ENCODE data around the gene CNIH3. TPM values are rescaled to one million over a fixed set of nuclear protein-coding genes. Genes with fewer than 3 reads are reported as not detected.

The CNIH3 gene
- polyA plus RNA-seq, 1 donor (not counting 4 experiments of a cell fraction or from before 2014, with no cell fraction given): 0.81 TPM

- FAIRE-seq: peak; percentile 77
- Histone ChIP-seq H4K20me1 (ENCODE audit: control insufficient read depth, extremely low read depth, insufficient read depth, low read length) (no peaks in the 10 kb centered on the region), H3K79me2 (ENCODE audit: control insufficient read depth, insufficient read depth, low read length) (no peaks in the 10 kb centered on the region), H3K4me1 (ENCODE audit: control insufficient read depth, extremely low read depth, insufficient read depth, low read length) (peaks cover 11% of the 10 kb centered on the region), H3K9me3 (ENCODE audit: control insufficient read depth, low read depth, low read length) (no peaks in the 10 kb centered on the region), H3K27me3 (ENCODE audit: control insufficient read depth, extremely low read depth, insufficient read depth, low read length) (no peaks in the 10 kb centered on the region), H3K4me3 (ENCODE audit: control insufficient read depth in 2 of 3, extremely low read depth in 1 of 3, insufficient read depth in 2 of 3, low read depth in 1 of 3, low read length in 3 of 3) (no peak overlapping the region), H3K27ac (ENCODE audit: control insufficient read depth, insufficient read depth, low read length) (no peak overlapping the region), H2AFZ (ENCODE audit: control insufficient read depth, low read length) (no peak overlapping the region), H3K9ac (ENCODE audit: control insufficient read depth, extremely low read depth, insufficient read depth, low read length) (no peak overlapping the region), H3K4me2 (ENCODE audit: control insufficient read depth, extremely low read depth, insufficient read depth, low read depth, low read length) (no peak overlapping the region), H3K36me3 (ENCODE audit: control insufficient read depth in 2 of 2, extremely low read depth in 1 of 2, insufficient read depth in 2 of 2, low read length in 2 of 2) (no peaks in the 10 kb centered on the region), H3K9me1 (ENCODE audit: control insufficient read depth, extremely low read depth, insufficient read depth, low read length) (no peaks in the 10 kb centered on the region)
- dilution Hi-C loops (cut with MboI; ENCODE audit: extremely low pct_ligation_motif_present, low sequenced_read_pairs): no loop called here
- DNase-seq (ENCODE audit: low read depth, low spot score): peak; percentile 36
- TF ChIP-seq EZH2 (IDR thresholded peaks at IDR 0.05; ENCODE audit: low read length) (no peak), CTCF (optimal IDR thresholded peaks at IDR 0.05 in 1 of 3, IDR thresholded peaks at IDR 0.05 in 1 of 3, conservative IDR thresholded peaks at IDR 0.05 in 1 of 3; ENCODE audit: extremely low read depth in 1 of 3, insufficient read depth in 2 of 3, low read length in 3 of 3) (no peak)
These were observed 23.2 kb upstream of the CNIH3 start for GRCh38 chr1:224592636-224593582.

- dilution Hi-C loops (cut with MboI; ENCODE audit: extremely low pct_ligation_motif_present, low sequenced_read_pairs): no loop called here
- H3K4me3 ChIP-seq (ENCODE audit: control insufficient read depth in 2 of 3, extremely low read depth in 1 of 3, insufficient read depth in 2 of 3, low read depth in 1 of 3, low read length in 3 of 3): no peak overlapping the region
- DNase-seq (ENCODE audit: low read depth, low spot score) (no peak), FAIRE-seq (no peak)
- no peaks in the 10 kb centered on the region for H3K79me2 ChIP-seq (ENCODE audit: control insufficient read depth, insufficient read depth, low read length)
- H3K27me3 ChIP-seq (ENCODE audit: control insufficient read depth, extremely low read depth, insufficient read depth, low read length): no peaks in the 10 kb centered on the region
- no peak overlapping the region for H2AFZ ChIP-seq (ENCODE audit: control insufficient read depth, low read length)
- no peak overlapping the region for H3K9ac ChIP-seq (ENCODE audit: control insufficient read depth, extremely low read depth, insufficient read depth, low read length)
- H3K4me2 ChIP-seq (ENCODE audit: control insufficient read depth, extremely low read depth, insufficient read depth, low read depth, low read length): no peak overlapping the region
- no peak overlapping the region for H3K27ac ChIP-seq (ENCODE audit: control insufficient read depth, insufficient read depth, low read length)
- H3K4me1 ChIP-seq (ENCODE audit: control insufficient read depth, extremely low read depth, insufficient read depth, low read length): peaks cover 11% of the 10 kb centered on the region
- H3K9me3 ChIP-seq (ENCODE audit: control insufficient read depth, low read depth, low read length): no peaks in the 10 kb centered on the region
- H3K36me3 ChIP-seq (ENCODE audit: control insufficient read depth in 2 of 2, extremely low read depth in 1 of 2, insufficient read depth in 2 of 2, low read length in 2 of 2): no peaks in the 10 kb centered on the region
- H3K9me1 ChIP-seq (ENCODE audit: control insufficient read depth, extremely low read depth, insufficient read depth, low read length): no peaks in the 10 kb centered on the region
- H4K20me1 ChIP-seq (ENCODE audit: control insufficient read depth, extremely low read depth, insufficient read depth, low read length): no peaks in the 10 kb centered on the region
- TF ChIP-seq EZH2 (IDR thresholded peaks at IDR 0.05; ENCODE audit: low read length) (no peak), CTCF (optimal IDR thresholded peaks at IDR 0.05 in 1 of 3, IDR thresholded peaks at IDR 0.05 in 1 of 3, conservative IDR thresholded peaks at IDR 0.05 in 1 of 3; ENCODE audit: extremely low read depth in 1 of 3, insufficient read depth in 2 of 3, low read length in 3 of 3) (no peak)
These were observed 21.8 kb upstream of the CNIH3 start for GRCh38 chr1:224594360-224594759.

Data from keratinocyte (primary cell).